PC-9 (cell line): ENCODE data around the gene SH3PXD2A. TPM values are rescaled to one million over a fixed set of nuclear protein-coding genes. Genes with fewer than 3 reads are reported as not detected.
"Not testable (repeated sequence)": the region's sequence is repeated elsewhere in the genome, so short reads cannot be mapped to it uniquely, and the experiment has no call there.

ENCODE experiments used
- BruUV-seq: library from RNA; stranded (reverse); fragments of 400-500 nt; replicated peaks from 2 replicates; lab custom pipeline; 2021; lab: Mats Ljungman, UMichigan
- CTCF ChIA-PET: fragments of 300-600 bp; sonication (Branson Sonifier 250); formaldehyde crosslinking; loops from one replicate; lab custom pipeline; 2022; ENCODE audit warnings: antibody characterized with exemption; lab: Charles Lee
- POLR2A ChIA-PET: fragments of 300-600 bp; sonication (Branson Sonifier 250); formaldehyde crosslinking; loops from one replicate; lab custom pipeline; 2022; ENCODE audit warnings: antibody characterized with exemption; ENCODE audit not compliant: unreplicated experiment; lab: Charles Lee
- DNase-seq, 2 experiments: peaks; one replicate each; pipeline versions ENCODE4 v3.0.0 to v3.0.0-alpha.2; 2015 to 2022; ENCODE audit warnings: mixed read lengths in 1 of 2
- H2AFZ ChIP-seq: fragments of 200-600 bp; sonication (generic); 2 replicates; pipeline ENCODE4 v1.8.1; 2017; ENCODE audit warnings: antibody characterized with exemption
- H3F3A ChIP-seq: fragments of 200-600 bp; sonication (generic); 2 replicates; pipeline ENCODE4 v1.8.1; 2017; ENCODE audit warnings: antibody characterized with exemption, mild to moderate bottlenecking, low read depth; ENCODE audit not compliant: insufficient read depth
- H3K27ac ChIP-seq: fragments of 200-600 bp; sonication (generic); 2 replicates; pipeline ENCODE4 v1.6.1; 2016; ENCODE audit warnings: mixed run types
- H3K27me3 ChIP-seq: fragments of 200-600 bp; sonication (generic); 2 replicates; pipeline ENCODE4 v1.6.1; 2016; ENCODE audit warnings: low read depth, mixed run types; ENCODE audit not compliant: insufficient read depth
- H3K36me3 ChIP-seq: fragments of 200-600 bp; sonication (generic); 2 replicates; pipeline ENCODE4 v1.6.1; 2016; ENCODE audit warnings: low read depth, mixed run types
- H3K4me1 ChIP-seq: fragments of 200-600 bp; sonication (generic); replicated peaks from 2 replicates; pipeline ENCODE4 v1.6.1; 2016; ENCODE audit warnings: mixed run types; ENCODE audit not compliant: insufficient read depth
- H3K4me2 ChIP-seq: fragments of 200-600 bp; sonication (generic); 2 replicates; pipeline ENCODE4 v1.6.1; 2017; ENCODE audit warnings: mixed run types
- H3K4me3 ChIP-seq: fragments of 200-600 bp; sonication (generic); 2 replicates; pipeline ENCODE4 v1.6.1; 2016; ENCODE audit warnings: mixed run types
- H3K79me2 ChIP-seq: fragments of 200-600 bp; sonication (generic); 2 replicates; pipeline ENCODE4 v1.6.1; 2017; ENCODE audit warnings: low read depth, mixed run types
- H3K9me2 ChIP-seq: fragments of 200-600 bp; sonication (generic); 2 replicates; pipeline ENCODE4 v1.8.1; 2017; ENCODE audit warnings: mild to moderate bottlenecking; ENCODE audit not compliant: insufficient read depth
- H3K9me3 ChIP-seq: fragments of 200-600 bp; sonication (generic); 2 replicates; pipeline ENCODE4 v1.8.1; 2016; ENCODE audit warnings: low read depth; ENCODE audit not compliant: insufficient read depth
- H4K20me1 ChIP-seq: fragments of 200-600 bp; sonication (generic); 2 replicates; pipeline ENCODE4 v1.8.1; 2017; ENCODE audit not compliant: insufficient read depth
- EZH2 ChIP-seq: fragments of 200-600 bp; sonication (generic); IDR thresholded peaks from 2 replicates; pipeline ENCODE4 v1.8.0; 2017; ENCODE audit warnings: antibody characterized with exemption, low read depth
- intact Hi-C: fragments of 100-400 bp; cut with micrococcal nuclease; formaldehyde crosslinking; loops from one replicate; pipeline ENCODE4 v1.10.0; 2022; ENCODE audit not compliant: unreplicated experiment
- total RNA-seq: library from RNA; stranded (reverse); gene quantifications from 2 replicates; pipeline ENCODE4 v1.2.3, GENCODE V29; 2021
- TF ChIP-seq, protein P1 (sequence below): fragments of 200-600 bp; sonication (generic); conservative IDR thresholded peaks from 2 replicates; pipeline ENCODE4 v1.6.1; 2017; ENCODE audit warnings: mixed run types, antibody characterized with exemption, mild to moderate bottlenecking, moderate library complexity

SH3PXD2A gene
- total RNA-seq, 1 experiment from 2014 or later: 12.5 TPM

DNA sequence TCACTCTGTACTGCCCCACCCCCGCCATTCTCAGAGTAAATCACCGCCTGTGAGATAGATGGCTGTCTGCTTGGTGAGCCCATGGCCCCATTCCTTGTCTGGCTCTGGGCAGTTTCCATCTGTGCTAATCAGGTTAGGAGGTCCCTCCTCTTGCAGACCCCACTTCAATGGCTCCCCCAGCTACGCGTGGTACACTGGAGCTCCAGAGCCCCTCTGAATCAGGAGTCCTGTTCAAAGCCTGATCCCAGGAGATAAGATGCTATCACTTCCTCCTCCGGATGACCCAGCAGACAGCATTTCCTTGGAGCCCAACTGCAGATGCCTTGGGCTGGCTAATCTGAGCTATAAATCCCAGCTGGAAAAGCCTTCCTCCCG, 122.3 kb downstream of the SH3PXD2A start:
- Histone ChIP-seq H2AFZ (no peak overlapping the region), H3K4me3 (no peak overlapping the region), H3K79me2 (no peaks in the 10 kb centered on the region), H3F3A (no peaks in the 10 kb centered on the region), H3K27ac (no peak overlapping the region), H3K36me3 (no peaks in the 10 kb centered on the region), H3K4me1 (peaks cover 9% of the 10 kb centered on the region), H3K4me2 (no peak overlapping the region), H3K9me2 (no peaks in the 10 kb centered on the region), H4K20me1 (no peaks in the 10 kb centered on the region), H3K27me3 (no peaks in the 10 kb centered on the region), H3K9me3 (no peaks in the 10 kb centered on the region)
- ChIA-PET CTCF (no interaction called here), POLR2A (interaction anchor here (0.6 kb wide), 1 partner anchor 114 kb away, joined by 3 read pairs; no protein-coding TSS in a partner anchor)
- no peak for DNase-seq
- TF ChIP-seq, protein P1, sequence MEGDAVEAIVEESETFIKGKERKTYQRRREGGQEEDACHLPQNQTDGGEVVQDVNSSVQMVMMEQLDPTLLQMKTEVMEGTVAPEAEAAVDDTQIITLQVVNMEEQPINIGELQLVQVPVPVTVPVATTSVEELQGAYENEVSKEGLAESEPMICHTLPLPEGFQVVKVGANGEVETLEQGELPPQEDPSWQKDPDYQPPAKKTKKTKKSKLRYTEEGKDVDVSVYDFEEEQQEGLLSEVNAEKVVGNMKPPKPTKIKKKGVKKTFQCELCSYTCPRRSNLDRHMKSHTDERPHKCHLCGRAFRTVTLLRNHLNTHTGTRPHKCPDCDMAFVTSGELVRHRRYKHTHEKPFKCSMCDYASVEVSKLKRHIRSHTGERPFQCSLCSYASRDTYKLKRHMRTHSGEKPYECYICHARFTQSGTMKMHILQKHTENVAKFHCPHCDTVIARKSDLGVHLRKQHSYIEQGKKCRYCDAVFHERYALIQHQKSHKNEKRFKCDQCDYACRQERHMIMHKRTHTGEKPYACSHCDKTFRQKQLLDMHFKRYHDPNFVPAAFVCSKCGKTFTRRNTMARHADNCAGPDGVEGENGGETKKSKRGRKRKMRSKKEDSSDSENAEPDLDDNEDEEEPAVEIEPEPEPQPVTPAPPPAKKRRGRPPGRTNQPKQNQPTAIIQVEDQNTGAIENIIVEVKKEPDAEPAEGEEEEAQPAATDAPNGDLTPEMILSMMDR: no peak
- TF ChIP-seq EZH2: no peak
- no TSS peak for BruUV-seq
- intact Hi-C loops: no loop called here

DNA sequence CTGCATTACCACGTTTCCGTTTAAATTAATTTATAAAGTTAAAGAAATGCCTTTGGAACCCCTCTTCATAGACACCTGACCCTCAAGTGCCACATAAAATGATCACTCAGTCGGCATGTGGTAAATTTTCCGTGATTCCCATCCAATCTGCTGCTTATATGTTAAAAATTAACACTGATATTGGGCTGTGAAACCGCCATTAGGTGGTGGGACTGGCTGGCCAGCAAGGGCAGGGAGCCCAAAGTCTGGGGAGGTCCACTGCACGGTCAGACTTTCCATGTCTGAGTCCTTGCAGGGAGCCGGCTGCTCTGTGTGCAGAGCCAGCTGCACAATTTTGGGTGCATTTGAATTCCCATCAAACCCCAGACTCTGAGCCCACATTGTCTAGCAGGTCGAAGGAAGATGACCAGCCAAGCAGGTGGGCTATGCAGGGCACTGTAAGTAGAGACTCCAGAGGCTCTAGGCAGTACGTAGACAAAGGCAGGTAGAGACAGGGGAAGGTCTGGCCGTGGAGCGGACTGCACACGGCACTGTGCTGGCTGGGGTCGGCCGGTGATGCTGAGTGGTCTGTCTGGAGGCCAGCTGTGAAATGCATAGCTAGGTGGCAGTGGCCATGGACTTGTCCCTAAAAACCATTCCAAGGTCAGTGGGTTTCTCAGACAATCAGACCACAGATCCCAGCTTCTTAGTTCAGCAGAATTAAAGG, 122.9 kb downstream of the SH3PXD2A start:
- no peaks in the 10 kb centered on the region for H3K36me3 ChIP-seq
- ChIA-PET CTCF (no interaction called here), POLR2A (no interaction called here)
- H2AFZ ChIP-seq: no peak overlapping the region
- no peak for DNase-seq
- H3K27ac ChIP-seq: no peak overlapping the region
- intact Hi-C loops: no loop called here
- no peaks in the 10 kb centered on the region for H4K20me1 ChIP-seq
- no peaks in the 10 kb centered on the region for H3K9me3 ChIP-seq
- no TSS peak for BruUV-seq
- peaks cover 9% of the 10 kb centered on the region for H3K4me1 ChIP-seq
- H3K9me2 ChIP-seq: no peaks in the 10 kb centered on the region
- 0 out of 2 replicates have a peak overlapping the region, but pooled peaks have one; percentile 19 for H3K4me2 ChIP-seq
- no peaks in the 10 kb centered on the region for H3K79me2 ChIP-seq
- H3F3A ChIP-seq: no peaks in the 10 kb centered on the region
- H3K27me3 ChIP-seq: no peaks in the 10 kb centered on the region
- TF ChIP-seq EZH2: no peak
- TF ChIP-seq, protein P1: no peak
- no peak overlapping the region for H3K4me3 ChIP-seq

DNA sequence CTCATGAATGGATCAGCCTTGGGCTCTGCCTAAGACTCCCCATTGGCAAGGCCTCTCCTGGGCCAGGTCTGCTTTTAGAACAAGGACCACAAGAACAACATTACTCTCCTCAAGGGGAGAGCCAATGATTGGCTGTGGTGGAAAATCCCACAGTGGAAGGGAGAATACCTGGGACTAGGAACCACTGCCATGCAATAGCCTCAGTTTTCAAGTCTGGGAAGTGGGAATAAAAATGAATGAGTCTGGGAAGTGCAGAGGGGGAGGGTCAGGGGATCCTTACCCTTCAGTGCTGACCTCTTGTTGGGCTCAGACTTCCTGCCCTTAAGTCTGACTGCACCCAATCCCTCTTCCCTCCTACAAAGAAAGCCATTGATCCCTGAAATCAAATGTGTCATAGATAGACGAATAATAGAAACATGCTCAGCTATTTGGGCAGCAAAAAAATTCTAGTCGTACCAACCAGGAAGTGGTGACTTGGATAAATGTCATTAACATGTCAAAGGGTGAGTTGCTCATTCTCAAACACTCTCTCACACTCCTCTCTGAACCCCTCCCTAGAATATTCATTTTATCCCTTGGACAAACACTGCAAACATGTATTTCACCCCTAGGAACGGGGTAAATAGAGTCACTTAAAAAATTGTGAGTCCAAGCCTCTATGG, 123.6 kb downstream of the SH3PXD2A start:
- Histone ChIP-seq H3F3A (no peaks in the 10 kb centered on the region), H3K9me2 (no peaks in the 10 kb centered on the region), H3K9me3 (no peaks in the 10 kb centered on the region), H3K4me3 (no peak overlapping the region), H3K4me2 (0 out of 2 replicates have a peak overlapping the region, but pooled peaks have one; percentile 19), H4K20me1 (no peaks in the 10 kb centered on the region), H3K79me2 (no peaks in the 10 kb centered on the region), H2AFZ (no peak overlapping the region), H3K27me3 (no peaks in the 10 kb centered on the region), H3K27ac (no peak overlapping the region), H3K36me3 (no peaks in the 10 kb centered on the region), H3K4me1 (peaks cover 9% of the 10 kb centered on the region)
- TF ChIP-seq, protein P1: no peak
- CTCF ChIA-PET: no interaction called here
- intact Hi-C loops: no loop called here
- POLR2A ChIA-PET: no interaction called here
- peak in 1 of 2 experiments; percentile 69 for DNase-seq
- no TSS peak for BruUV-seq

DNA sequence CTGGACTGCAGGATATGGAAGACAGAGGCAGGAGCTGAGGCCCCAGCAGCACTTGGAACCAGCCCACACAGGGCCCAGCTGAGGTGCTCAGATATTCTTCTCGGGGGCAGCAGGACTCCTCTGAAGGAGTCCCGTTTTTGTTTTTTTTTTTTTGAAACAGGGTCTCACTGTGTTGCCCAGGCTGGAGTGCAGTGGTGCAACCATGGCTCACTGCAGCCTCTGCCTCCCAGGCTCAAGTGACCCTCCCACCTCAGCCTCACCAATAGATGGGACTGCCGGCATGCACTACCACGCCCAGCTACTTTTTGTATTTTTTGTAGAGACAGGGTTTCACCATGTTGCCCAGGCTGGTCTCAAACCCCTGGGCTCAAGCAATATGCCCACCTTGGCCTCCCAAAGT, 124.3 kb downstream of the SH3PXD2A start:
- H3K27me3 ChIP-seq, H3K4me3 ChIP-seq, CTCF ChIA-PET, H3K36me3 ChIP-seq, H3K79me2 ChIP-seq, H4K20me1 ChIP-seq, H3K4me1 ChIP-seq, BruUV-seq, DNase-seq, H3F3A ChIP-seq, H3K9me2 ChIP-seq, H3K9me3 ChIP-seq, intact Hi-C loops, H3K27ac ChIP-seq, H2AFZ ChIP-seq, H3K4me2 ChIP-seq, POLR2A ChIA-PET: not testable (repeated sequence)
